ENCODE data around the gene MYO3B.

Gene MYO3B

DNA sequence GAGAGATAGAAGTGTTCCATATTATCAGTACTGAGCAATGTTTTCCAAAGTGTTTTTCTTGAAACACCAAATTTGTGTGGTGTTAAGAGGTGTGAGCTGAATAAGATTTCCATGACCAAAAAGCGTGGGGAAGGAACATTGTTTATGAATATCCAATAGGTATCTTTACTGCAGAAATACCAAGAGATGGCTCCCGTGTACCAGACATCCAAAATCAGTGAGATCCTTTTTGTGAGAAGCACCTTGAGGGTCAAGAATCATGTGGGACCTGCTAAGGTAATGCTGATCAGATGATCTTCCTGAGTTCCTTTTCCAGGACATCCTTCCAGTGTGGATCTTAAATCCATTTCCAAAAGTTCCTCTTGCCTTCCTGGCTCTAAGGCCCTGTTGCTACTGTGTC, 246.0 kb downstream of the MYO3B start:
- H3K27ac ChIP-seq (ENCODE audit: low read length), result no peak overlapping the region
- H3K27me3 ChIP-seq (ENCODE audit: low read depth, low read length), result peaks cover 34% of the 10 kb centered on the region
- TF ChIP-seq, protein P1, sequence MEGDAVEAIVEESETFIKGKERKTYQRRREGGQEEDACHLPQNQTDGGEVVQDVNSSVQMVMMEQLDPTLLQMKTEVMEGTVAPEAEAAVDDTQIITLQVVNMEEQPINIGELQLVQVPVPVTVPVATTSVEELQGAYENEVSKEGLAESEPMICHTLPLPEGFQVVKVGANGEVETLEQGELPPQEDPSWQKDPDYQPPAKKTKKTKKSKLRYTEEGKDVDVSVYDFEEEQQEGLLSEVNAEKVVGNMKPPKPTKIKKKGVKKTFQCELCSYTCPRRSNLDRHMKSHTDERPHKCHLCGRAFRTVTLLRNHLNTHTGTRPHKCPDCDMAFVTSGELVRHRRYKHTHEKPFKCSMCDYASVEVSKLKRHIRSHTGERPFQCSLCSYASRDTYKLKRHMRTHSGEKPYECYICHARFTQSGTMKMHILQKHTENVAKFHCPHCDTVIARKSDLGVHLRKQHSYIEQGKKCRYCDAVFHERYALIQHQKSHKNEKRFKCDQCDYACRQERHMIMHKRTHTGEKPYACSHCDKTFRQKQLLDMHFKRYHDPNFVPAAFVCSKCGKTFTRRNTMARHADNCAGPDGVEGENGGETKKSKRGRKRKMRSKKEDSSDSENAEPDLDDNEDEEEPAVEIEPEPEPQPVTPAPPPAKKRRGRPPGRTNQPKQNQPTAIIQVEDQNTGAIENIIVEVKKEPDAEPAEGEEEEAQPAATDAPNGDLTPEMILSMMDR (IDR thresholded peaks at IDR 0.05; ENCODE audit: low read depth, low read length), result no peak; the same call in 1 of the 2 replicates
- no peak for TF ChIP-seq EZH2phosphoT487 (IDR thresholded peaks at IDR 0.05; ENCODE audit: low read depth)
- H3K9ac ChIP-seq (ENCODE audit: low read length), result no peak overlapping the region
- H3K9me3 ChIP-seq (ENCODE audit: insufficient read depth, low read length), result no peaks in the 10 kb centered on the region
- H4K20me1 ChIP-seq (ENCODE audit: insufficient read depth, low read length), result no peaks in the 10 kb centered on the region
- no peaks in the 10 kb centered on the region for H3K36me3 ChIP-seq (replicated peaks; ENCODE audit: low read depth, low read length)
- H2AFZ ChIP-seq (ENCODE audit: low read depth, low read length), result no peak overlapping the region
- no peaks in the 10 kb centered on the region for H3K79me2 ChIP-seq (ENCODE audit: low read length)
- no peak overlapping the region for H3K4me3 ChIP-seq (ENCODE audit: low read length)
- peaks cover 15% of the 10 kb centered on the region for H3K4me1 ChIP-seq (ENCODE audit: low read length)
- H3K4me2 ChIP-seq (ENCODE audit: low read length), result no peak overlapping the region

DNA sequence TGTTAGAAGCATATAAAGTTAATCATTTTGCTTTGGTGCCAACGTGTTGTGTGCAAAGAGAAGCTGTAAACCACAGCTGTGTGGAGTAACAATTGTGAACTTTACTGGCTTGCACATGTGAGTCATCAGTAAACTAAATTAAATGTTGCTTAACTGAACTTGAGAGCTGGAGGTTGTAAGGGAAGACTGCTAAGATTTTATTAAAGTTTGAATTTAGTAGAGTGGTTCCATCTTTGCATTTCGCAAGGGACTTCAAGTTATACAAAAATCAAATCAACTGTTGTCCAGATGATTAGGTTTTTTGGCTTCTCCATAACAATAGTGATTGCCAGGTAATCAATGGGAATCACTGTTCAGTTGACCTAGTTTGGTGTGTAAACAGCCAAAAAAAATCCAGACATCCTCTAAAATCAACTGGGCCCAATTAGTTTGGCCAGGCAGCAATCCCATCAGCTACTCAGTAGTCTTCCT, 247.4 kb downstream of the MYO3B start:
- Histone ChIP-seq H3K9ac (ENCODE audit: low read length) (no peak overlapping the region), H3K27ac (ENCODE audit: low read length) (no peak overlapping the region), H3K9me3 (ENCODE audit: insufficient read depth, low read length) (no peaks in the 10 kb centered on the region), H3K36me3 (replicated peaks; ENCODE audit: low read depth, low read length) (no peaks in the 10 kb centered on the region), H4K20me1 (ENCODE audit: insufficient read depth, low read length) (no peaks in the 10 kb centered on the region), H3K4me1 (ENCODE audit: low read length) (peaks cover 14% of the 10 kb centered on the region), H2AFZ (ENCODE audit: low read depth, low read length) (no peak overlapping the region), H3K4me3 (ENCODE audit: low read length) (no peak overlapping the region), H3K27me3 (ENCODE audit: low read depth, low read length) (peaks cover 34% of the 10 kb centered on the region), H3K79me2 (ENCODE audit: low read length) (no peaks in the 10 kb centered on the region), H3K4me2 (ENCODE audit: low read length) (no peak overlapping the region)
- TF ChIP-seq EZH2phosphoT487 (IDR thresholded peaks at IDR 0.05; ENCODE audit: low read depth), result no peak
- TF ChIP-seq, protein P1 (IDR thresholded peaks at IDR 0.05; ENCODE audit: low read depth, low read length), result no peak

DNA sequence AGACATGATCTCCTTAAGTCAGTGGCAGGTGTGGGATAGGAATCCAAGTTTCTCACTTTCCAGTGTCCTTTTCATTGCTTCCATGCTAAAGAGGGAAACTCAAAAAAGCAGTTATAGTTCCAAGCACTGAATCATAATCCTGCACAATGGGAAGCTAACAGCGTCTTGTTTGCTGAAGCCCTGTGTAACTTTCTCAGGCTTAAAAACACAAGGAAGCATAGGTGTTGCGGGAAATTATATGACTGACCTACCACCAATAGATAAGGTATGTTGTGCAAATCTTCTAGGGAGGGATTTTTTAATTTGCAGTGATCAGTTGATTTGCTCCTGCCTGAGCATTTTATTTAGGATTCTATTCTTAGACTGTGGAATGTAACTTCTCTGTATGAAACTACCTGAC, 250.9 kb downstream of the MYO3B start:
- TF ChIP-seq, protein P1 (IDR thresholded peaks at IDR 0.05; ENCODE audit: low read depth, low read length), result no peak
- no peak for TF ChIP-seq EZH2phosphoT487 (IDR thresholded peaks at IDR 0.05; ENCODE audit: low read depth)
- Histone ChIP-seq H3K27me3 (ENCODE audit: low read depth, low read length) (peaks cover 25% of the 10 kb centered on the region), H3K9me3 (ENCODE audit: insufficient read depth, low read length) (no peaks in the 10 kb centered on the region), H3K27ac (ENCODE audit: low read length) (no peak overlapping the region), H3K4me3 (ENCODE audit: low read length) (no peak overlapping the region), H3K9ac (ENCODE audit: low read length) (no peak overlapping the region), H3K4me1 (ENCODE audit: low read length) (no peaks in the 10 kb centered on the region), H3K79me2 (ENCODE audit: low read length) (no peaks in the 10 kb centered on the region), H2AFZ (ENCODE audit: low read depth, low read length) (no peak overlapping the region), H4K20me1 (ENCODE audit: insufficient read depth, low read length) (no peaks in the 10 kb centered on the region), H3K4me2 (ENCODE audit: low read length) (no peak overlapping the region), H3K36me3 (replicated peaks; ENCODE audit: low read depth, low read length) (no peaks in the 10 kb centered on the region)

DNA sequence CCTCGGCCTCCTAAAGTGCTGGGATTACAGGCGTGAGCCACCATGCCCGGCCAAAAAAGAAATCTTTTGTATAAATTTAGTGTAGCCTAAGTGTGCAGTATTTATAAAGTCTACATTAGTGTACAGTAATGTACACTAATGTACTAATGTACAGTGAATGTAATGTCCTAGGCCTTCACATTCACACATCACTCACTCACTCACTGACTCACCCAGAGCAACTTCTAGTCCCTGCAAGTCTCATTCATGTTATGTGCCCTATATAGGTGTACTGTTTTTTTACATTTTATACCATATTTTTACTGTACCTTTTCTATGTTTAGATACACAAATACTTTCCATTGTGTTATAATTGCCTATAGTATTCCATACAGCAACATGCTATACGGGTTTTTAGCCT, 254.9 kb downstream of the MYO3B start:
- peaks cover 12% of the 10 kb centered on the region for H3K4me1 ChIP-seq (ENCODE audit: low read length)
- no peak overlapping the region for H3K4me2 ChIP-seq (ENCODE audit: low read length)
- H3K9ac ChIP-seq (ENCODE audit: low read length), result no peak overlapping the region
- H3K27me3 ChIP-seq (ENCODE audit: low read depth, low read length), result peaks cover 38% of the 10 kb centered on the region
- no peak overlapping the region for H3K4me3 ChIP-seq (ENCODE audit: low read length)
- no peaks in the 10 kb centered on the region for H3K79me2 ChIP-seq (ENCODE audit: low read length)
- no peak overlapping the region for H3K27ac ChIP-seq (ENCODE audit: low read length)
- no peak overlapping the region for H2AFZ ChIP-seq (ENCODE audit: low read depth, low read length)
- H4K20me1 ChIP-seq (ENCODE audit: insufficient read depth, low read length), result peaks cover 4% of the 10 kb centered on the region; the same call in 1 of the 2 replicates
- H3K9me3 ChIP-seq (ENCODE audit: insufficient read depth, low read length), result no peaks in the 10 kb centered on the region
- no peak for TF ChIP-seq EZH2phosphoT487 (IDR thresholded peaks at IDR 0.05; ENCODE audit: low read depth)
- TF ChIP-seq, protein P1 (IDR thresholded peaks at IDR 0.05; ENCODE audit: low read depth, low read length), result no peak
- no peaks in the 10 kb centered on the region for H3K36me3 ChIP-seq (replicated peaks; ENCODE audit: low read depth, low read length)
